ENCODE data around the gene ARMH1.

The ARMH1 gene

DNA sequence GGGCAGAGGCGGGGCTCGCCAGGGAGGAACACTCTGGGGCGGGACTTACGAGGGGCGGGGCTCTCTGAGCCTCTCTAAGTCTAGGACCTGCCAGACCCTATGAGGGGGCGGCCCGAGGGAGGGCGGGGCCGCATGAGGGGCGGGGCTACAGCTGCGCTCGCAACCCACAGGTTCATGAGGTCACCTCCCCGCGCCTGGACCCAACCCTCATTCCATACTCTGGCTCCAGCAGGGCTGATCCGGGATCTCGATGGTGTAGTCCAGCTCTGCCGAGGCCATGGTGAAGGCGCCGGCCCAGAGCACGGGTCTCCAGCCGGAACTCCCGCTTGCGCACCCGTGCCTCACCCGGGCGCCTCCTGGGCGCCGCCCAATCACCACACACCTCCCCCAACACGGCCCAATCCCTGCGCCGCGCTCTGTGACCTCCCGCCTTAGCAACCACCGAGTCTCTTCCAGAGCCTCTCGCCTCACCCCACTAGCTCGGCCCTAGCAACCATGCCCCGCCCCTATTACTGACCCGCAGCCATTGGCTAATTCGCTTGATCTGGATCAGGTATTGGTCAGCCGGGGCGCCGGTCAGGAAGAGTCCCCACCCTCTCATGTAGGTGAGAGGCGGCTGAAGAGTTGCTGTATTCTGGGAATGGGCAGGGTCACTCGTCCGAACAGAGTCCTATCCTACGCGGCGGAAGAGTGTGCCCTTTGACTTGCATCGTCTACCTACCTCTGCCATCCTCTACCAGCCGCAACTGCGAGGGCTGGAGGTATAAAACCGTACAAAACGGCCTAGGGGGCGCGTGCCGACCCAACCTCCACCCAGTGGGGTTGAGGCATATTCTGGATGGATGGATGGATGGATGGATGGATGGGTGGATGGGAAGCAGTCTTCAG lies at the start of gene ARMH1, which contains the start of gene TMEM53:
TSS of gene ARMH1 (plus strand) at position 602 of the 888 bp plus-strand sequence. CDS start 14,984 bp downstream, outside the sequence.
TSS of gene TMEM53 (minus strand) at position 369 of the 888 bp plus-strand sequence. CDS start at position 279, 90 bp downstream.
- peak; percentile 93 to 95 for DNase-seq

GRCh38 chr1:44625348-44625747 lies 49.2 kb upstream of the ARMH1 start:
- DNase-seq = no peak

DNA sequence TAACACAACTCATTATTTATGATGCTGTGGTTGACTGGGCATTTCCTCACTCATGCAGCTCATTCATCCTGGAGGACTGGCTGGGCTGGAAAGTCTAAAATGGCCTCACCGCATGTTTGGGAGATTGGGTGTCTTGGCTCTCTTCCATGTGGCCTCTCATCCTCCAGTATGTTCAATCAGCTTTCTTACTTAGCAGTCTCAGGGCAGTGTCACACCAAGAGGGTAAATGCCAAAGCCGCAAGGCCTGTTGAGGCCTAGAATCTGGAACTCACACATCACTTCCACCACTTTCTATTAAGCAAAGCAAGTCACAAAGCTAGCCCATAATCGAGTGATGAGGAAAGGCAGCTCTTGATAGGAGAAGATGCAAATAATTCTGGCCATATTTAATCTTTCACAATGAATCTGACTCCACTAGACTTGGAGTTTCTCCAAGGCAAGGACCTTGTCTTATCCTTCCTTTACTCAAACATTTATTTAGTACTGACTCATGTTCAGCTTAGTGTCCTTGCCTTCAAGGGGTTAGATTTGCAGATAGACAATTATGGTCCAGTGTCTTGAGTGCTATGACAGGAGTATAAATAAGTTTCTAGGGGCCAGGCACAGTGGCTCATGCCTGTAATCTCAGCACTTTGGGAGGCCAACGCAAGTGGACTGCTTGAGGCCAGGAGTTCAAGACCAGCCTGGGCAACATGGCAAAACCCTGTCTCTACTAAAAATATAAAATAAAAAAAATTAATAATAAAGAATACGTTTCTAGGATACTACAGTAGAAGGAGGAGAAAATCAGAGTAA lies 45.4 kb upstream of the ARMH1 start:
- DNase-seq = no peak

DNA sequence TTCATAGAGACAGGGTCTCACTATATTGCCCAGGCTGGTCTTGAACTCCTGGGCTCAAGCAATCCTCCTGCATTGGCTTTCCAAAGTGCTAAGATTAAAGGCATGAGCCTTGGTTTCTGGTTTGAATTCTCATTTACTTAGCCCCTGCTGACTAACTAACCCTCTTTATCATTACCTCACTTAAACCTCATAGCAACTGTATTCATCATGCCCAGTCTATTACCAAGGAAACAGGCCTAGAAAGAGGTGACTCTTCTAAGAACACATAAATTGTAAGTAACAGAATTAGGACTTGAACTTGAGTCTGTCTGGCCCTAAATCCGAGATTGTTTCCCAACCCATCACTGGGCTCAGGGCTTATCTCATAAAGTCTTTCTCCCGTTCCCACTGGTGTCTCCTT lies 44.4 kb upstream of the ARMH1 start:
- DNase-seq = no peak

DNA sequence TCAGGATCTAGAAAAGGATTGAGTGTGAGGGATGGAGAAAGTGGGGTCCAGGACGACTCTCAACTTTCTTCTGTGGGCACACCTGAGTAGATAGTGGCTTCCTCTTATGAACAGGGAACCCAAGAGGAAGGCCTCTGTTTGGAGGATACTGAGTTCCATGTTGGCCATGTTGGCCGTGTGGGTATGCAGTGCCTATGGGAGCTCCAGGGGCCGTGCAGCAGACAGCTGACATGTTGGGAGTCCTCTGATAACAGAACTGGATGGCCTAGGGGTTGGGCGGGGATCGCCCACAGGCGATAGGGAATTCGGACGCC lies 43.2 kb upstream of the ARMH1 start:
- DNase-seq = no peak

DNA sequence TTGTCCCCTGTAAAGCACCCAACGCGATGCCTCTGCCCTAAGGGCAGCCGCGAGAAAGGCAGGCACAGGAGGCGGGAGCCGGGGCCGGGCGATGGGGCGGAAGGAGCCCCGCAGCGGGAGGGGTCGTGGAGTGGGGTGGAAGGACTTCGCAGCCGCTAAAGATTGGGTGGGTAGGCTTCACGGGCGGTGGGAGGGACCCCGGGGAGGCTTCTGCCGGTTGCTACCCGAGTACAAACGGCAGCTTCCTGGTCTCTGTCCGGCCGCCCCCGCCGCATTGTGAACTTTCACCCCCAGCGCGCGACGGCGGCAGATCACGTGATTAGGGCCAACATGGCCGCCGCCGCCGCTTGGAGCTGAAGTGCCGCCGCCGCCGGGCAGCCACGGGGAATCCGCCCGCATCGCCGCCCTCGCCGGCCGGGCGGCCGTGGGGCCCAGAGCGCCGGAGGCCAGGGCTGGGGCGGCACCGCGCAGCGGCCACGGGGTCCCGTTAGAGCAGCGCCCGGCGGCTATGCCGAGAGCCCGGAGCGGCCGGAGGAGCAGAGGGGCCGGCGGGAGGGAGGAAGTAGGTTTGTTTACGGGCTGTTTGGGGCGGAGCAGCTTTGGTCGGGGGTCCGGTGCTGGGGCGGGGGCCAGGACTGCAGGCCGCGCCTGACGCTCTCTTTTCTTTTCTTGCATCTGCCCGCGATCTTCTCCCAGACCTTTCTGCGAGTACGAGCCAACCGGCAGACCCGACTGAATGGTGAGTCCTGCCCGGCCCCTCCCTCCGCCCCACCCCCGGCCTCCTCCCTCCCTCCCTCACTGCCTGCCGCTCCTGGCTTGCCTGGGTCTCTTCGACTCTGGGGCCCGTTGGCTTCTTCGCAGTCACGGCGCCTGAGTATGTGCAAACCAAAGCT lies 42.6 kb upstream of the ARMH1 start:
- DNase-seq = peak; percentile 87 to 88

DNA sequence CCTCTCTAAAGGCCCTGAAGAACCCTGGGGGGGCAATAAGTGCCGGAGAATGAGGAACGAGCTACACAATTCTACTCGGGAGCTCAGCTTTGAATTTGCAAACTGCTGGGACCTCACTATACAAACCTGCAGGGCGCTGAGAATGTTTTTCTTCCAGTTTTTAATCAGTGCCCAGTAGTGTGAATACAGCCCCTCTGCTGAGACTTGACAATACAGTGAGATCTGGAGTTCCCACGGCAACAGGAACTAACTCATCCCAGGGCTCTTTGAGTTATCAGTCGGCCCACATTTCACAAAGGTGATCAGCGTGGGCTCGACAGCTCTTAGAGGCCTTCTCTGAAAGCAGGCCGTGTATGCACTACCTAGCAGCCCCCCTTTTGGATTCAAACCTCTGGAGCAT lies 41.9 kb upstream of the ARMH1 start:
- DNase-seq = no peak

- DNase-seq = no peak
Observed at GRCh38 chr1:44634606-44635189, 39.8 kb upstream of the ARMH1 start.

GRCh38 chr1:44635439-44635838 lies 39.1 kb upstream of the ARMH1 start:
- DNase-seq = no peak

- DNase-seq = no peak
Observed at GRCh38 chr1:44636083-44636687, 38.3 kb upstream of the ARMH1 start.

GRCh38 chr1:44636688-44637598 lies 37.6 kb upstream of the ARMH1 start:
- DNase-seq = no peak

- no peak for DNase-seq
Observed at GRCh38 chr1:44637702-44638411, 36.7 kb upstream of the ARMH1 start.

GRCh38 chr1:44640200-44640853 lies 34.2 kb upstream of the ARMH1 start:
- DNase-seq = no peak

DNA sequence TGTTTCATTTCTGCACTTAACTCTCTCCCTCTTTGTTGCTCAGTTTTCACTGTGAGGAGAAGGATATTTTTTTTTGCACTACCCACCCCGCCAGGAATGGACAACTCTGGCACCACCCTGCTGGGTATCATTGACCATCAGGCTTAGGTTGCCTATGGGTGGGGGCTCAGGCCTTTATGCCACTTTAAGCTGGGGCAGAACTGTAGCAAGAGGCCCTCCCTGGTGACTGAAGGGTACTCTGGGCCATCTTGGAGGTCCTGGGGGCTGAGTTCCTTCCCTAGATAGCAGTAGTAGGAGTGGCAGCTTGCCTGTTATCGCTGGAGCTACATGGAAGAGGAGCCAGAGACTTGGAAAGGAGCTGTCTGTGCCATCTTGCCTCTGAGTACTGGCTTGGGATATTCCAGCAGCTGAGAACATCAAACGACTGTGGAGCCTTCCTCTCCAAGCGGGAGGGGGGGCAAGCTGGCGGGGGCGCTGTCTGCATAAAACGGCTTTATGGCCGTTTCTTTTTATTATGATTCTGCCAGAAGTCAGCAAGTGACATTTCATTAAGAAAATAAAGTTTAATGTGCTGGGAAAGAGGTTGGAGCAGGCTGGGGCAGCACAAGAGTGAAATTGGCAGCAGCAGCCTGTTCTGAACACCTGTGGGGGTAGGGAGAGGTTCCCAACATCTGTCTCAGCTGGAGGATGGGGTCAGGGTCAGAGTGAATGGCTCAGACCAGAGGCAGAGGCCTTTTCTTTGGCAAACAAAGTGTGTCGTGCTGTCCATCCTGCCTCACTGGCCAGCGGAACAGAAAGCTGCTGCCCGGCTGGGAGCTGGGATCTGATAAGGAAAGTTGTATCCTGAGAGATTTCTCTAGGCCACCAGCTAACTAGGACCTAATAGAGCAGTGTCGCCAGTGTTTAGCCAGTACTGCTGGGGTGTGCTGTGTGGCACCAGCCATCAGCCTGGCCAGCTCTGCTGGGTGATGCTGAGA lies 33.1 kb upstream of the ARMH1 start:
- DNase-seq = no peak

- no peak for DNase-seq
Observed at GRCh38 chr1:44642255-44642654, 32.3 kb upstream of the ARMH1 start.

DNA sequence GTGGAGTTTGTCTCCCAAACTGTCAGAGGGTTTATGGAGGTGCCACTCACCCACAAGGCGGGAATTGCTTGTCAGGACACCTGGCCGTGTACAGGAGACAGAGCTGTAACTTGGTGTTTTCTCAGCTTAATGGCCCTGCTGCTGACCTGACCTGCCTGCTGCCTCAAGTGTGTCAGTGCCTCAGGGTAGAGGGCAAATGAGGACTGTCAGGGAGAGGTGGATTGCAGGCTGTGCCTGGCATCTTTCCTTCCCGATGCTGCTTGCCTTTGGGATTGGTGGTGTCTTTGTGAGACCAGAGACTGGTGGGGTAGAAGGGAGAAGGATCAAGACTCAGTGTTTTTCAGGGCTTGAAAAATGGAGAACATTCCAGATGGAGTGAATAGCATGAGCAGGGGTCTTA lies 31.6 kb upstream of the ARMH1 start:
- DNase-seq = no peak

DNA sequence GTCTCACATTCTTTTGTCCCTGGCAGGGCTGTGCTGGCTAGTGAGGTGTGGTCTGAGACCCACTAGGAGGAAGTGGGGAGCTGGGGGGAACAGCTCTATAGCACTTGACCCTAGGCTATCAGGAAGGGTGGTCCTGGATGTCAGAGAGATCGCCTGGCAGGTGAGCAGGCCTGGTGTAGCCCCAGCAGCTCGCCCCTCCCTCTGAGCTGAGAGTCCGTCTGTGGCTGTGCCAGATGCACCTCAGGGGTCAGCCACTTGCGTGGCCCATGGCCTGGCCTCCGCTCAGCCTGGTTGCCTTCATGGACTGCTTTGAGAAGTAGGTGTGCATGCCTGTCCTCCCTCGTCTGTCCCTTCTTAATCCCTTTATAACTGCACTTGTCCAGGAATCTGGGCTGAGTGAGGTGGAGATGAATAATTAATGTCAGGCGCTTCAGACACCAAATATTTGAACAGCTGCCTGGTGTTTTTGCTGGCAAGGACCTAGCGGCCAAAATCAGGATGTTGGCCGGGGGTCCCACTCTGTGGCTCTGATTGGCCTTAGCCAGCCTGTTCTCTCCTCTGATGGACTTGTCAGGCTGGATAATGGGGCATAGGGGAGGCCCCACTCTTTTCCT lies 30.7 kb upstream of the ARMH1 start:
- no peak for DNase-seq

- no peak for DNase-seq
Observed at GRCh38 chr1:44644806-44645205, 29.7 kb upstream of the ARMH1 start.
